Adrenal gland (tissue), 5 donors: Measurements from ENCODE around the gene NRSN1.

Source experiments
- POLR2A ChIP-seq, 2 donors: fragments of 450-650 bp; IDR thresholded peaks; one replicate each; pipeline ENCODE4 v1.6.1; 2017; ENCODE audit warnings: antibody characterized with exemption in 2 of 2, mild to moderate bottlenecking in 2 of 2, moderate library complexity in 1 of 2
- TF ChIP-seq, protein P1 (sequence below), 6 experiments: fragments of 450-650 bp in 4 of 6; fragments of 200-600 bp in 2 of 6; sonication (generic) in 1 of 6; IDR thresholded peaks; 1 replicate in 5 of 6; 2 replicates in 1 of 6; pipeline versions ENCODE4 v1.5.1 to v1.8.0; 2016 to 2021; ENCODE audit warnings: antibody characterized with exemption in 6 of 6, mild to moderate bottlenecking in 2 of 6, moderate library complexity in 1 of 6
- donor health status: DM: no; HTN: no; CAD: no.

GRCh38 chr6:24117021-24117420 lies 9.0 kb upstream of the NRSN1 start:
- TF ChIP-seq, protein P1, sequence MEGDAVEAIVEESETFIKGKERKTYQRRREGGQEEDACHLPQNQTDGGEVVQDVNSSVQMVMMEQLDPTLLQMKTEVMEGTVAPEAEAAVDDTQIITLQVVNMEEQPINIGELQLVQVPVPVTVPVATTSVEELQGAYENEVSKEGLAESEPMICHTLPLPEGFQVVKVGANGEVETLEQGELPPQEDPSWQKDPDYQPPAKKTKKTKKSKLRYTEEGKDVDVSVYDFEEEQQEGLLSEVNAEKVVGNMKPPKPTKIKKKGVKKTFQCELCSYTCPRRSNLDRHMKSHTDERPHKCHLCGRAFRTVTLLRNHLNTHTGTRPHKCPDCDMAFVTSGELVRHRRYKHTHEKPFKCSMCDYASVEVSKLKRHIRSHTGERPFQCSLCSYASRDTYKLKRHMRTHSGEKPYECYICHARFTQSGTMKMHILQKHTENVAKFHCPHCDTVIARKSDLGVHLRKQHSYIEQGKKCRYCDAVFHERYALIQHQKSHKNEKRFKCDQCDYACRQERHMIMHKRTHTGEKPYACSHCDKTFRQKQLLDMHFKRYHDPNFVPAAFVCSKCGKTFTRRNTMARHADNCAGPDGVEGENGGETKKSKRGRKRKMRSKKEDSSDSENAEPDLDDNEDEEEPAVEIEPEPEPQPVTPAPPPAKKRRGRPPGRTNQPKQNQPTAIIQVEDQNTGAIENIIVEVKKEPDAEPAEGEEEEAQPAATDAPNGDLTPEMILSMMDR (IDR thresholded peaks at IDR 0.05) = no peak
- no peak for TF ChIP-seq POLR2A (IDR thresholded peaks at IDR 0.05)
